SK-N-SH (cell line): ENCODE data around the gene KCNN3.

Source experiments
- CTCF ChIP-seq: fragments of 200-600 bp; sonication (generic); IDR thresholded peaks from 2 replicates; pipeline ENCODE4 v1.6.1; 2017; ENCODE audit warnings: antibody characterized with exemption, mild to moderate bottlenecking, moderate library complexity
- EZH2phosphoT487 ChIP-seq: fragments of 200-600 bp; sonication (generic); IDR thresholded peaks from 2 replicates; pipeline ENCODE4 v1.6.1; 2017; ENCODE audit warnings: low read depth, mixed run types, mild to moderate bottlenecking, antibody characterized with exemption, moderate library complexity, borderline replicate concordance
- JUND ChIP-seq: IDR thresholded peaks from 2 replicates; pipeline ENCODE4 v1.4.0; 2012
- MAX ChIP-seq: IDR thresholded peaks from 2 replicates; pipeline ENCODE4 v1.4.0; 2012; ENCODE audit warnings: low read depth
- NFIC ChIP-seq: IDR thresholded peaks from 2 replicates; pipeline ENCODE4 v1.4.0; 2012; ENCODE audit warnings: borderline replicate concordance
- PBX3 ChIP-seq: IDR thresholded peaks from 2 replicates; pipeline ENCODE4; 2012
- POLR2AphosphoS5 ChIP-seq: IDR thresholded peaks from 2 replicates; pipeline ENCODE4 v1.6.1; 2012; ENCODE audit warnings: low read depth, low read length
- RCOR1 ChIP-seq: fragments of 150-350 bp; IDR thresholded peaks from 2 replicates; pipeline ENCODE4 v1.6.1; 2017; ENCODE audit warnings: antibody characterized with exemption, low read length
- REST ChIP-seq: IDR thresholded peaks from 2 replicates; pipeline ENCODE4 v1.6.1; 2012; ENCODE audit warnings: mild to moderate bottlenecking, low read depth, low read length, moderate library complexity
- SMC3 ChIP-seq: IDR thresholded peaks from 2 replicates; pipeline ENCODE4 v1.6.1; 2012; ENCODE audit warnings: low read depth, low read length, improper control_type of control experiment
- TCF12 ChIP-seq: IDR thresholded peaks from 2 replicates; pipeline ENCODE4 v1.4.0; 2012
- TEAD4 ChIP-seq: IDR thresholded peaks from 2 replicates; pipeline ENCODE4 v1.4.0; 2012; ENCODE audit warnings: mild to moderate bottlenecking, borderline replicate concordance; ENCODE audit not compliant: insufficient read depth
- ZBTB33 ChIP-seq: IDR thresholded peaks from 2 replicates; pipeline ENCODE4 v1.4.0; 2012; ENCODE audit warnings: low read depth, borderline replicate concordance

- no peak for TF ChIP-seq REST
- no peak for TF ChIP-seq CTCF
- no peak for TF ChIP-seq ZBTB33
- TF ChIP-seq NFIC, result no peak
- TF ChIP-seq TEAD4, result no peak
- no peak for TF ChIP-seq PBX3
- no peak for TF ChIP-seq TCF12
- TF ChIP-seq MAX, result no peak
- TF ChIP-seq RCOR1, result no peak
- TF ChIP-seq POLR2AphosphoS5, result no peak
- no peak for TF ChIP-seq JUND
- no peak for TF ChIP-seq SMC3
- no peak for TF ChIP-seq EZH2phosphoT487
Measured at GRCh38 chr1:154772056-154772455, 98.0 kb downstream of the KCNN3 start.
